ENCODE measurements around the gene TNFRSF1A. TPM values are rescaled to one million over a fixed set of nuclear protein-coding genes. Genes with fewer than 3 reads are reported as not detected.

The TNFRSF1A gene
- total RNA-seq, 1 experiment from 2014 or later = 84.6 TPM

- DNase-seq = peak; percentile 46
- Histone ChIP-seq H3K27me3 (ENCODE audit: control insufficient read depth, insufficient read depth, low read length) (peaks cover 5% of the 10 kb centered on the region; the same call in 1 of the 2 replicates), H3K4me3 (ENCODE audit: insufficient read depth, low read depth, low read length) (no peak overlapping the region), H3K36me3 (replicated peaks; ENCODE audit: control insufficient read depth, insufficient read depth, low read length) (no peaks in the 10 kb centered on the region)
Observed at GRCh38 chr12:6377667-6377994, 35.8 kb upstream of the TNFRSF1A start.

- H3K4me3 ChIP-seq (ENCODE audit: insufficient read depth, low read depth, low read length) = no peak overlapping the region
- H3K27me3 ChIP-seq (ENCODE audit: control insufficient read depth, insufficient read depth, low read length) = peaks cover 2% of the 10 kb centered on the region; the same call in 1 of the 2 replicates
- peak; percentile 54 for DNase-seq
- H3K36me3 ChIP-seq (replicated peaks; ENCODE audit: control insufficient read depth, insufficient read depth, low read length) = no peaks in the 10 kb centered on the region
Observed at GRCh38 chr12:6376870-6377666, 35.2 kb upstream of the TNFRSF1A start.

GRCh38 chr12:6376079-6376869 is 34.4 kb upstream of the TNFRSF1A start:
- no peaks in the 10 kb centered on the region for H3K36me3 ChIP-seq (replicated peaks; ENCODE audit: control insufficient read depth, insufficient read depth, low read length)
- DNase-seq = peak; percentile 89
- peak overlapping the region; percentile 42; the same call in 1 of the 2 replicates for H3K4me3 ChIP-seq (ENCODE audit: insufficient read depth, low read depth, low read length)
- peaks cover 2% of the 10 kb centered on the region; the same call in 1 of the 2 replicates for H3K27me3 ChIP-seq (ENCODE audit: control insufficient read depth, insufficient read depth, low read length)

- peak within 1 kb of the TSS; percentile 59 for H3K4me3 ChIP-seq (ENCODE audit: insufficient read depth, low read depth, low read length)
- no peaks in the 10 kb centered on the region for H3K27me3 ChIP-seq (ENCODE audit: control insufficient read depth, insufficient read depth, low read length)
- no peaks in the 10 kb centered on the region; the same call in 1 of the 2 replicates for H3K36me3 ChIP-seq (replicated peaks; ENCODE audit: control insufficient read depth, insufficient read depth, low read length)
- DNase-seq = peak; percentile 97
Observed at GRCh38 chr12:6375269-6376078, 33.6 kb upstream of the TNFRSF1A start, which contains the start of gene SCNN1A. TSS of gene SCNN1A (minus strand) at chr12:6375563. CDS start at chr12:6374783, 780 bp downstream.

- no peaks in the 10 kb centered on the region for H3K27me3 ChIP-seq (ENCODE audit: control insufficient read depth, insufficient read depth, low read length)
- no peak for DNase-seq
- H3K36me3 ChIP-seq (replicated peaks; ENCODE audit: control insufficient read depth, insufficient read depth, low read length) = no peaks in the 10 kb centered on the region; the same call in 1 of the 2 replicates
- H3K4me3 ChIP-seq (ENCODE audit: insufficient read depth, low read depth, low read length) = peak overlapping the region; percentile 59
Observed at GRCh38 chr12:6374786-6375160, 32.9 kb upstream of the TNFRSF1A start.

GRCh38 chr12:6374028-6374785 is 32.3 kb upstream of the TNFRSF1A start:
- peak; percentile 47 for DNase-seq
- H3K4me3 ChIP-seq (ENCODE audit: insufficient read depth, low read depth, low read length) = peak overlapping the region; percentile 59
- no peaks in the 10 kb centered on the region for H3K27me3 ChIP-seq (ENCODE audit: control insufficient read depth, insufficient read depth, low read length)
- no peaks in the 10 kb centered on the region; the same call in 1 of the 2 replicates for H3K36me3 ChIP-seq (replicated peaks; ENCODE audit: control insufficient read depth, insufficient read depth, low read length)

- Histone ChIP-seq H3K27me3 (ENCODE audit: control insufficient read depth, insufficient read depth, low read length) (no peaks in the 10 kb centered on the region), H3K36me3 (replicated peaks; ENCODE audit: control insufficient read depth, insufficient read depth, low read length) (no peaks in the 10 kb centered on the region; the same call in 1 of the 2 replicates), H3K4me3 (ENCODE audit: insufficient read depth, low read depth, low read length) (peak overlapping the region; percentile 59)
- peak; percentile 25 for DNase-seq
Observed at GRCh38 chr12:6373022-6373787, 31.3 kb upstream of the TNFRSF1A start.

- Histone ChIP-seq H3K27me3 (ENCODE audit: control insufficient read depth, insufficient read depth, low read length) (no peaks in the 10 kb centered on the region), H3K36me3 (replicated peaks; ENCODE audit: control insufficient read depth, insufficient read depth, low read length) (no peaks in the 10 kb centered on the region; the same call in 1 of the 2 replicates), H3K4me3 (ENCODE audit: insufficient read depth, low read depth, low read length) (no peak overlapping the region; the same call in 1 of the 2 replicates)
- DNase-seq = peak; percentile 65
Observed at GRCh38 chr12:6372403-6373003, 30.6 kb upstream of the TNFRSF1A start.

GRCh38 chr12:6370994-6371754 is 29.3 kb upstream of the TNFRSF1A start:
- no peaks in the 10 kb centered on the region for H3K27me3 ChIP-seq (ENCODE audit: control insufficient read depth, insufficient read depth, low read length)
- DNase-seq = peak; percentile 95
- H3K4me3 ChIP-seq (ENCODE audit: insufficient read depth, low read depth, low read length) = peak overlapping the region; percentile 30; the same call in 1 of the 2 replicates
- H3K36me3 ChIP-seq (replicated peaks; ENCODE audit: control insufficient read depth, insufficient read depth, low read length) = no peaks in the 10 kb centered on the region; the same call in 1 of the 2 replicates

- no peaks in the 10 kb centered on the region for H3K27me3 ChIP-seq (ENCODE audit: control insufficient read depth, insufficient read depth, low read length)
- peak; percentile 48 for DNase-seq
- no peaks in the 10 kb centered on the region; the same call in 1 of the 2 replicates for H3K36me3 ChIP-seq (replicated peaks; ENCODE audit: control insufficient read depth, insufficient read depth, low read length)
- peak overlapping the region; percentile 30; the same call in 1 of the 2 replicates for H3K4me3 ChIP-seq (ENCODE audit: insufficient read depth, low read depth, low read length)
Observed at GRCh38 chr12:6370576-6370935, 28.7 kb upstream of the TNFRSF1A start.

GRCh38 chr12:6369916-6370575 is 28.2 kb upstream of the TNFRSF1A start:
- H3K4me3 ChIP-seq (ENCODE audit: insufficient read depth, low read depth, low read length) = no peak overlapping the region
- no peaks in the 10 kb centered on the region for H3K27me3 ChIP-seq (ENCODE audit: control insufficient read depth, insufficient read depth, low read length)
- DNase-seq = peak; percentile 27
- no peaks in the 10 kb centered on the region; the same call in 1 of the 2 replicates for H3K36me3 ChIP-seq (replicated peaks; ENCODE audit: control insufficient read depth, insufficient read depth, low read length)

Data from H7 (cell line).